K562 (cell line): ENCODE results near the gene NDRG3. TPM values are rescaled to one million over a fixed set of nuclear protein-coding genes. Genes with fewer than 3 reads are reported as not detected.

Experiments
- ATAC-seq: fragments of 200-7000 bp; cut with Tn5 transposase; 3 replicates; pipeline ENCODE4 v1.9.1; 2020; ENCODE audit warnings: moderate library complexity
- BruUV-seq: library from RNA; stranded (reverse); fragments of 400-500 nt; replicated peaks from 2 replicates; lab custom pipeline; 2021; lab: Mats Ljungman, UMichigan
- CTCF ChIA-PET: fragments of 300-600 bp; formaldehyde crosslinking; extraction: SDS; loops from one replicate; lab custom pipeline; 2021; ENCODE audit warnings: low intra/inter-chr PET ratio; lab: Yijun Ruan, JAX
- POLR2A ChIA-PET: fragments of 300-600, 350-650 bp; sonication (Branson Sonifier 250); formaldehyde crosslinking; extraction: SDS; loops from one replicate; lab custom pipeline; 2021; ENCODE audit warnings: antibody characterized with exemption, inconsistent platforms; lab: Yijun Ruan, JAX
- DNase-seq, 4 experiments: peaks; one replicate each; pipeline versions ENCODE4 v3.0.0 to v3.0.0-alpha.2; 2011 to 2018; ENCODE audit warnings: low spot score in 3 of 4, mixed read lengths in 3 of 4; ENCODE audit errors: extremely low read depth in 1 of 4
- FAIRE-seq: peaks from 2 replicates; lab custom pipeline; 2011; peaks lifted over from hg19 to GRCh38; lab: Jason Lieb, UNC
- H2AFZ ChIP-seq: 2 replicates; pipeline ENCODE4 v1.6.0; 2011; ENCODE audit warnings: low read depth, low read length, control low read depth, inconsistent platforms
- H3K27ac ChIP-seq: fragments of 200-600 bp; 3 replicates; pipeline ENCODE4 v1.8.0; 2011; ENCODE audit warnings: low read depth, mild to moderate bottlenecking, control low read depth, inconsistent platforms, low read length, moderate library complexity, mixed read lengths; ENCODE audit errors: extremely low read depth
- H3K27me3 ChIP-seq, 2 experiments: fragments of 300-600 bp in 1 of 2; 2 replicates in 1 of 2; 3 replicates in 1 of 2; pipeline versions ENCODE4 v1.6.0 to v1.8.0; 2011; ENCODE audit warnings: inconsistent platforms in 2 of 2, low read length in 2 of 2, mild to moderate bottlenecking in 1 of 2, mixed read lengths in 1 of 2, moderate library complexity in 1 of 2; ENCODE audit not compliant: control insufficient read depth in 2 of 2, insufficient read depth in 2 of 2
- H3K36me3 ChIP-seq: fragments of 300-600 bp; 3 replicates; pipeline ENCODE4 v1.8.0; 2011; ENCODE audit warnings: mild to moderate bottlenecking, low read length, inconsistent platforms; ENCODE audit not compliant: control insufficient read depth, insufficient read depth
- H3K4me1 ChIP-seq, 2 experiments: fragments of 200-600 bp in 1 of 2; replicated peaks in 1 of 2; 2 replicates in 1 of 2; 3 replicates in 1 of 2; pipeline versions ENCODE4 v1.5.1 to v1.8.0; 2011; ENCODE audit warnings: inconsistent platforms in 2 of 2, low read length in 2 of 2, mild to moderate bottlenecking in 1 of 2, mixed read lengths in 1 of 2, moderate library complexity in 1 of 2; ENCODE audit not compliant: control insufficient read depth in 2 of 2, insufficient read depth in 2 of 2
- H3K4me2 ChIP-seq: 2 replicates; pipeline ENCODE4 v1.6.1; 2011; ENCODE audit warnings: low read length, control low read depth, inconsistent platforms, mixed read lengths; ENCODE audit not compliant: insufficient read depth
- H3K4me3 ChIP-seq: fragments of 200-600 bp; sonication (generic), shearing (Covaris generic); 2 replicates; pipeline ENCODE4 v1.5.1; 2016; ENCODE audit warnings: control low read depth, inconsistent platforms
- H3K79me2 ChIP-seq: fragments of 200-600 bp; 3 replicates; pipeline ENCODE4 v1.8.0; 2011; ENCODE audit warnings: low read length, inconsistent platforms; ENCODE audit not compliant: control insufficient read depth, insufficient read depth
- H3K9ac ChIP-seq, 2 experiments: 2 replicates each; pipeline versions ENCODE4 v1.6.0 to v1.6.1; 2011; ENCODE audit warnings: low read depth in 2 of 2, low read length in 2 of 2, control low read depth in 1 of 2, inconsistent platforms in 1 of 2, mild to moderate bottlenecking in 1 of 2, mixed read lengths in 1 of 2; ENCODE audit not compliant: insufficient read depth in 1 of 2
- H3K9me1 ChIP-seq: one replicate; pipeline ENCODE4 v1.6.0; 2011; ENCODE audit warnings: inconsistent platforms, mild to moderate bottlenecking, low read length, moderate library complexity; ENCODE audit not compliant: control insufficient read depth, insufficient read depth
- H3K9me3 ChIP-seq: replicated peaks from 2 replicates; pipeline ENCODE4 v1.5.1; 2011; ENCODE audit warnings: low read depth, low read length, inconsistent platforms; ENCODE audit not compliant: control insufficient read depth, insufficient read depth
- H4K20me1 ChIP-seq: replicated peaks from 2 replicates; pipeline ENCODE4 v1.6.1; 2011; ENCODE audit warnings: low read length, inconsistent platforms, mixed read lengths; ENCODE audit not compliant: control insufficient read depth, insufficient read depth
- ARNT ChIP-seq, 2 experiments: fragments of 450-650 bp; IDR thresholded peaks; 2 replicates each; pipeline ENCODE4 v1.6.1; 2016; ENCODE audit warnings: mild to moderate bottlenecking in 1 of 2
- CBX1 ChIP-seq: sonication (generic); IDR thresholded peaks from 2 replicates; pipeline ENCODE4 v1.6.1; 2016; ENCODE audit warnings: antibody characterized with exemption, low read depth, mild to moderate bottlenecking
- DEAF1 ChIP-seq: fragments of 450-650 bp; formaldehyde crosslinking; IDR thresholded peaks from 2 replicates; pipeline ENCODE4 v1.4.0; 2020; ENCODE audit warnings: mild to moderate bottlenecking, moderate library complexity
- RFX7 ChIP-seq: fragments of 250-450 bp; sonication (Bioruptor Pico); IDR thresholded peaks from 2 replicates; pipeline ENCODE4 v1.5.1; 2021; ENCODE audit warnings: mild to moderate bottlenecking
- SP2 ChIP-seq: IDR thresholded peaks from 2 replicates; pipeline ENCODE4 v1.6.1; 2011; ENCODE audit warnings: mild to moderate bottlenecking, low read depth, low read length, moderate library complexity; ENCODE audit not compliant: poor library complexity, severe bottlenecking; ENCODE audit errors: extremely low read depth
- TCF7 ChIP-seq: sonication (generic); IDR thresholded peaks from 2 replicates; pipeline ENCODE4 v1.6.1; 2016; ENCODE audit warnings: antibody characterized with exemption, borderline replicate concordance
- U2AF1 ChIP-seq: fragments of 200-400 bp; formaldehyde crosslinking; optimal IDR thresholded peaks from 2 replicates; pipeline ENCODE3; 2017; ENCODE audit warnings: mild to moderate bottlenecking, low read depth, low read length, moderate library complexity
- ZFP30 ChIP-seq: fragments of 250-450 bp; sonication (Bioruptor Pico); IDR thresholded peaks from 2 replicates; pipeline ENCODE4 v1.8.0; 2022; ENCODE audit warnings: moderate library complexity, mild to moderate bottlenecking, inconsistent platforms, borderline replicate concordance
- ZNF165 ChIP-seq: fragments of 250-450 bp; sonication (Bioruptor Pico); IDR thresholded peaks from 2 replicates; pipeline ENCODE4 v1.4.0; 2020; ENCODE audit warnings: borderline replicate concordance
- ZNF263 ChIP-seq: sonication (generic); formaldehyde crosslinking; IDR thresholded peaks from 2 replicates; pipeline ENCODE4 v1.8.0; 2022; ENCODE audit warnings: mild to moderate bottlenecking, missing genetic modification reagents, borderline replicate concordance
- ZNF655 ChIP-seq: fragments of 250-450 bp; sonication (Bioruptor Pico); IDR thresholded peaks from 2 replicates; pipeline ENCODE4 v1.5.0; 2021
- ZNF699 ChIP-seq: fragments of 250-450 bp; sonication (Bioruptor Pico); IDR thresholded peaks from 2 replicates; pipeline ENCODE4 v1.8.0; 2021; ENCODE audit warnings: mild to moderate bottlenecking, moderate library complexity; ENCODE audit not compliant: insufficient replicate concordance
- ZNF76 ChIP-seq: fragments of 250-450 bp; sonication (Bioruptor Pico); IDR thresholded peaks from 2 replicates; pipeline ENCODE4 v1.4.0; 2020; ENCODE audit warnings: mild to moderate bottlenecking, moderate library complexity, borderline replicate concordance
- WGBS: fragments of 100-300 bp; shearing (Covaris generic); methylation state at CpG from one replicate; pipeline ENCODE4 v1.1.6; 2016; ENCODE audit warnings: low coverage, mixed read lengths; ENCODE audit not compliant: insufficient coverage; ENCODE audit errors: missing lambda C conversion rate; 5-methylcytosine and 5-hydroxymethylcytosine counted together
- in situ Hi-C: fragments of 300-500 bp; cut with MboI; formaldehyde crosslinking; loops from 4 replicates; pipeline ENCODE4 v1.15.0; 2018; ENCODE audit warnings: inconsistent platforms, mixed read lengths
- intact Hi-C: fragments of 100-400 bp; cut with micrococcal nuclease; formaldehyde crosslinking; loops from 2 replicates; pipeline ENCODE4 v1.14.2; 2022
- polyA plus RNA-seq, 8 experiments: library from polyadenylated mRNA; depleted of rRNA in 4 of 8; stranded (reverse) in 5 of 8; unstranded in 3 of 8; fragments of >200 nt; fragmentation: Nextera tagmentation in 2 of 8; fragmentation: Illumina TruSeq in 1 of 8; extraction: Ambion mirVana in 2 of 8; extraction: Trizol in 1 of 8; gene quantifications; 2 replicates each; pipeline versions ENCODE4 v1.2.1 to v1.2.3, GENCODE V29; 2011 to 2014; ENCODE audit warnings: inconsistent platforms in 1 of 8, missing spikeins in 1 of 8
- total RNA-seq, 7 experiments: library from RNA; depleted of rRNA in 6 of 7; stranded (reverse); fragments of >200 nt in 6 of 7; fragmentation: Illumina TruSeq in 2 of 7; extraction: Trizol in 2 of 7; gene quantifications; 2 replicates each; pipeline versions ENCODE4 v1.2.1 to v1.2.3, GENCODE V29; 2011 to 2021; ENCODE audit warnings: low replicate concordance in 1 of 7

The NDRG3 gene
- total and polyA plus RNA-seq, 9 of the 15 experiments (the other 6 are each of a cell fraction or from before 2014, with no cell fraction given), result 14.6 to 39.4 (median 24.4) TPM

GRCh38 chr20:36786246-36786645 lies 40.4 kb upstream of the NDRG3 start:
- FAIRE-seq (no peak), ATAC-seq (no peak), DNase-seq (no peak)
- Histone ChIP-seq H3K79me2 (no peaks in the 10 kb centered on the region), H3K9me3 (no peaks in the 10 kb centered on the region), H3K9me1 (no peaks in the 10 kb centered on the region), H3K4me1 (peaks cover 0 to 3% of the 10 kb centered on the region in 2 experiments; a peak in 1 of 5 replicates), H3K4me3 (no peak overlapping the region), H4K20me1 (no peaks in the 10 kb centered on the region), H3K36me3 (peaks cover 55% of the 10 kb centered on the region; the same call in 2 of the 3 replicates), H3K4me2 (no peak overlapping the region), H3K27me3 (no peaks in the 10 kb centered on the region), H3K9ac (no peak overlapping the region; a peak in 1 of 4 replicates), H3K27ac (no peak overlapping the region), H2AFZ (no peak overlapping the region)
- no TSS peak for BruUV-seq
- in situ Hi-C loops, result no loop called here
- no peak for TF ChIP-seq TCF7
- TF ChIP-seq RFX7, result no peak
- no peak for TF ChIP-seq CBX1
- ChIA-PET CTCF (interaction anchor here (0.6 kb wide), 1 partner anchor 40 kb away, joined by 3 read pairs; the partner anchor contains the start of gene NDRG3), POLR2A (interaction anchor here (0.7 to 1.0 kb wide), 4 partner anchors 8 to 1733 kb away, joined by 3 to 6 read pairs (median 4); partner anchors contain the start of gene DSN1)
- intact Hi-C loops, result no loop called here
- 91% methylated on average over 8 of the region's 13 CpGs for WGBS

GRCh38 chr20:36785308-36785707 lies 39.4 kb upstream of the NDRG3 start:
- Histone ChIP-seq H3K27me3 (no peaks in the 10 kb centered on the region), H3K9ac (no peak overlapping the region), H2AFZ (no peak overlapping the region), H3K9me1 (no peaks in the 10 kb centered on the region), H4K20me1 (no peaks in the 10 kb centered on the region), H3K36me3 (peaks cover 55% of the 10 kb centered on the region; the same call in 2 of the 3 replicates), H3K79me2 (no peaks in the 10 kb centered on the region), H3K9me3 (no peaks in the 10 kb centered on the region), H3K4me3 (no peak overlapping the region), H3K4me1 (peaks cover 0 to 3% of the 10 kb centered on the region in 2 experiments; a peak in 1 of 5 replicates), H3K4me2 (no peak overlapping the region), H3K27ac (no peak overlapping the region)
- no peak for DNase-seq
- in situ Hi-C loops (no loop called here), intact Hi-C loops (no loop called here)
- ChIA-PET POLR2A (interaction anchor here (0.6 kb wide), 1 partner anchor 117 kb away, joined by 4 read pairs; no protein-coding TSS in a partner anchor), CTCF (no interaction called here)
- WGBS, result 83% methylated on average over 2 of the region's 2 CpGs
- no peak for ATAC-seq
- BruUV-seq, result no TSS peak
- FAIRE-seq, result no peak
- TF ChIP-seq ZNF655 (no peak), SP2 (no peak), U2AF1 (no peak), ZNF699 (CRISPR knock-in tag) (no peak), ARNT (IDR thresholded peaks at IDR 0.05) (no peak), CBX1 (no peak), ZNF165 (CRISPR knock-in tag) (no peak), DEAF1 (CRISPR knock-in tag) (no peak), ZNF263 (CRISPR knock-in tag) (no peak), ZFP30 (CRISPR knock-in tag) (no peak), ZNF76 (CRISPR knock-in tag) (no peak)
